T-cell (primary cell): ENCODE results near the gene ZRANB3. TPM values are rescaled to one million over a fixed set of nuclear protein-coding genes. Genes with fewer than 3 reads are reported as not detected.
"Not testable (repeated sequence)": the region's sequence is repeated elsewhere in the genome, so short reads cannot be mapped to it uniquely, and the experiment has no call there.

Source experiments
- ATAC-seq, 4 experiments: fragments of 200-7000 bp in 3 of 4; fragments of 150-1000 bp in 1 of 4; cut with Tn5 transposase; replicated peaks in 1 of 4; 1 replicate in 3 of 4; 2 replicates in 1 of 4; pipeline ENCODE4 v1.10.0; 2021; ENCODE audit warnings: moderate library complexity in 3 of 4, mild to moderate bottlenecking in 2 of 4, moderate number of reproducible peaks in 1 of 4
- CTCF ChIA-PET, 2 donors: fragments of 300-600 bp; sonication (Branson Sonifier 250); formaldehyde crosslinking; loops; one replicate each; lab custom pipeline; 2022; ENCODE audit warnings: antibody characterized with exemption in 2 of 2; lab: Charles Lee
- POLR2A ChIA-PET, 2 donors: fragments of 300-600 bp; sonication (Branson Sonifier 250); formaldehyde crosslinking; loops; one replicate each; lab custom pipeline; 2022; ENCODE audit warnings: antibody characterized with exemption in 2 of 2; lab: Charles Lee
- DNase-seq, 35 experiments: peaks; one replicate each; pipeline versions ENCODE4 v3.0.0 to v3.0.0-alpha.2; 2013 to 2023
- H3K27ac ChIP-seq: one replicate; pipeline ENCODE4 v1.5.1; 2013; ENCODE audit warnings: low read length
- H3K27me3 ChIP-seq, 2 experiments: replicated peaks in 1 of 2; 1 replicate in 1 of 2; 2 replicates in 1 of 2; pipeline versions ENCODE4 v1.6.1 to v1.7.0; 2013; ENCODE audit warnings: low read length in 1 of 2, mixed read lengths in 1 of 2; ENCODE audit not compliant: control insufficient read depth in 2 of 2, insufficient read depth in 2 of 2; ENCODE audit errors: extremely low read depth in 1 of 2
- H3K36me3 ChIP-seq, 2 donors: 1 replicate in 1 of 2; 2 replicates in 1 of 2; pipeline versions ENCODE4 v1.6.1 to v1.7.0; 2013; ENCODE audit warnings: low read length in 1 of 2; ENCODE audit not compliant: control insufficient read depth in 2 of 2, insufficient read depth in 1 of 2; ENCODE audit errors: extremely low read depth in 1 of 2
- H3K4me1 ChIP-seq, 2 experiments: 1 replicate in 1 of 2; 2 replicates in 1 of 2; pipeline versions ENCODE4 v1.6.1 to v1.7.0; 2013; ENCODE audit warnings: low read length in 2 of 2, mixed read lengths in 1 of 2; ENCODE audit not compliant: insufficient read depth in 2 of 2, control insufficient read depth in 1 of 2; ENCODE audit errors: extremely low read depth in 1 of 2
- H3K4me3 ChIP-seq, 2 donors: 1 replicate in 1 of 2; 2 replicates in 1 of 2; pipeline versions ENCODE4 v1.5.1 to v1.7.0; 2013; ENCODE audit warnings: mild to moderate bottlenecking in 2 of 2, low read length in 1 of 2, moderate library complexity in 1 of 2; ENCODE audit not compliant: control insufficient read depth in 1 of 2; ENCODE audit errors: extremely low read depth in 1 of 2
- H3K9me3 ChIP-seq: 2 replicates; pipeline ENCODE4 v1.7.0; 2013
- H3K27ac Mint-ChIP-seq, 2 donors: one replicate each; pipeline ENCODE4 v1.8.0; 2020 to 2021; ENCODE audit warnings: mild to moderate bottlenecking in 2 of 2, mixed read lengths in 2 of 2
- H3K27me3 Mint-ChIP-seq, 2 donors: one replicate each; pipeline ENCODE4 v1.8.0; 2021 to 2022; ENCODE audit warnings: mixed read lengths in 2 of 2
- H3K36me3 Mint-ChIP-seq: one replicate; pipeline ENCODE4 v1.8.0; 2021; ENCODE audit warnings: mixed read lengths
- H3K4me1 Mint-ChIP-seq, 3 donors: one replicate each; pipeline ENCODE4 v1.8.0; 2020 to 2022; ENCODE audit warnings: mixed read lengths in 3 of 3, mild to moderate bottlenecking in 1 of 3
- H3K4me3 Mint-ChIP-seq, 3 donors: one replicate each; pipeline ENCODE4 v1.8.0; 2020 to 2022; ENCODE audit warnings: mild to moderate bottlenecking in 3 of 3, mixed read lengths in 3 of 3, moderate library complexity in 3 of 3
- H3K9me3 Mint-ChIP-seq, 3 donors: one replicate each; pipeline ENCODE4 v1.8.0; 2020 to 2022; ENCODE audit warnings: mixed read lengths in 3 of 3
- WGBS: methylation state at CpG from one replicate; pipeline ENCODE4 v1.1.5; 2013; ENCODE audit warnings: missing lambda C conversion rate; ENCODE audit not compliant: insufficient coverage; 5-methylcytosine and 5-hydroxymethylcytosine counted together
- total RNA-seq, 35 experiments: library from RNA in 6 of 35; stranded (reverse) in 6 of 35; fragments of 120-200 nt in 1 of 35; gene quantifications; one replicate each; pipeline versions ENCODE4 v1.2.1 to v1.2.4 and lab custom pipeline; 2013 to 2026

ZRANB3 gene
- total RNA-seq, 5 donors from 2014 or later (not counting 1 experiment from before 2014, with no cell fraction given), result 3.3 to 8.6 (median 5.3) TPM

DNA sequence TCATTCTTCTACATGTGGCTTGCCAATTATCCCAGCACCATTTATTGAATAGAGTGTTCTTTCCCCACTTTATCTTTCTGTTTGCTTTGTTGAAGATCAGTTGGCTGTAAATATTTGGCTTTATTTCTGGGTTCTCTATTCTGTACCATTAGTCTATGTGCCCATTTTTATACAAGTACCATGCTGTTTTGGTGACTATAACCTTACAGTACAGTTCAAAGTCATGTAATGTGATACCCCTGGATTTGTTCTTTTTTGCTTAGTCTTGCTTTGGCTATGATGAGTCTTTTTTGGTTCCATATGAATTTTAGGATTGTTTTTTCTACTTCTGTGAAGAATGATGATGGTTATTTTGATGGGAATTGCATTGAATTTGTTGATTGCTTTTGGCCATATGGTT is 243.9 kb downstream of the ZRANB3 start:
- H3K4me1 ChIP-seq, ATAC-seq, H3K27ac ChIP-seq, H3K4me1 Mint-ChIP-seq, H3K36me3 ChIP-seq, H3K27me3 Mint-ChIP-seq, H3K27me3 ChIP-seq, H3K4me3 ChIP-seq, CTCF ChIA-PET, DNase-seq, H3K9me3 ChIP-seq, H3K4me3 Mint-ChIP-seq, H3K27ac Mint-ChIP-seq: not testable (repeated sequence)
- H3K36me3 Mint-ChIP-seq, result peaks cover 19% of the 10 kb centered on the region
- POLR2A ChIA-PET, result interaction anchor here in 1 of 2 donors (0.6 kb wide), 1 partner anchor 291 kb away, joined by 3 read pairs; no protein-coding TSS in a partner anchor
- peaks cover 27 to 40% (median 32%) of the 10 kb centered on the region in 3 donors for H3K9me3 Mint-ChIP-seq

DNA sequence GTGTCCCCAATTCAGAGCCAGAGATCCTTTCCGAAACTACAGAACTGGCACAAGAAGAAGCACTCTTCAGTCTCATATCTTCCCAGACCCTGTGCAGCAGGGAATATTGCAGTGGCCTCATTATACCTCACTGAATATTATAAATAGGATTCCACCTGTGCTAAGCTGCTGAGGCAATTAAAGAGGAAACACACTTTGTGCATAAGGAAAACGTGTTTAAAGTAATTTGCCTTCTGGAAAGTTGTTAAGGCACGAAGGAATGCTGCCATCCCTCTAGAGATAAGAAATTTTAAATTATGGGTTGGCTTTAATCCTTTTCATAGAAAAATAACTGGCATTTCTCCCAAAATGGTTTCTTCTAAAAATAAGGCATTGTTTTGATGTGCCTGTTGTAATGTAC is 245.6 kb downstream of the ZRANB3 start:
- Mint-ChIP-seq H3K4me1 (no peaks in the 10 kb centered on the region), H3K4me3 (no peak overlapping the region), H3K36me3 (peaks cover 16% of the 10 kb centered on the region), H3K27me3 (no peaks in the 10 kb centered on the region), H3K9me3 (peaks cover 23 to 37% (median 29%) of the 10 kb centered on the region in 3 donors), H3K27ac (no peak overlapping the region)
- no peak for DNase-seq
- no peaks in the 10 kb centered on the region for H3K4me1 ChIP-seq
- H3K27me3 ChIP-seq, result no peaks in the 10 kb centered on the region
- ATAC-seq, result no peak
- H3K9me3 ChIP-seq, result no peaks in the 10 kb centered on the region
- no peak overlapping the region for H3K4me3 ChIP-seq
- H3K27ac ChIP-seq, result no peak overlapping the region
- H3K36me3 ChIP-seq, result no peaks in the 10 kb centered on the region
- POLR2A ChIA-PET, result no interaction called here
- 100% methylated on average over 1 of the region's 3 CpGs for WGBS
- CTCF ChIA-PET, result no interaction called here

DNA sequence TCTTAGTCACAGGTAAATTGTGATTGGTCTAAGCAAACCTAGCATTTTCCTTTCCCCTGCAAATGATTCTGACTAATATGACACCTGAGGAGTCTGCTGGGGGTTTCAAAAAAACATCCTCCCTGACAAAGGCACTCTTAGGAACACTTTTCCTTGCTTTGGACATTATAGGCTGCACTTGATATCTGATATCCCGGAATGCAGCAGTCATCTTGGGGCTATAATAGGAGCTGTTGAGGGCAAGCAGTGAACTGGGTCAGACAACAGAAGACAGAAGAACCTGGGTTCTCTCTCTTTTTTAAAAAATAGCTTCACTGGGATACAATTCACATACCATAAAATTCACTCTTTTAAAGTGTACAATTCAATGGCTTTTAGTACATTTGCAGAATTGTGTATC is 249.6 kb downstream of the ZRANB3 start:
- Histone ChIP-seq H3K36me3 (no peaks in the 10 kb centered on the region), H3K27me3 (no peaks in the 10 kb centered on the region), H3K4me1 (no peaks in the 10 kb centered on the region), H3K27ac (no peak overlapping the region), H3K4me3 (no peak overlapping the region), H3K9me3 (no peaks in the 10 kb centered on the region)
- CTCF ChIA-PET, result no interaction called here
- Mint-ChIP-seq H3K27ac (no peak overlapping the region), H3K4me3 (no peak overlapping the region), H3K4me1 (no peaks in the 10 kb centered on the region), H3K9me3 (peaks cover 0 to 6% (median 5%) of the 10 kb centered on the region in 3 donors), H3K27me3 (no peaks in the 10 kb centered on the region), H3K36me3 (peaks cover 2% of the 10 kb centered on the region)
- no peak for ATAC-seq
- no CpG with 5 or more reads among the region's 1 CpG for WGBS
- DNase-seq, result no peak
- POLR2A ChIA-PET, result no interaction called here

DNA sequence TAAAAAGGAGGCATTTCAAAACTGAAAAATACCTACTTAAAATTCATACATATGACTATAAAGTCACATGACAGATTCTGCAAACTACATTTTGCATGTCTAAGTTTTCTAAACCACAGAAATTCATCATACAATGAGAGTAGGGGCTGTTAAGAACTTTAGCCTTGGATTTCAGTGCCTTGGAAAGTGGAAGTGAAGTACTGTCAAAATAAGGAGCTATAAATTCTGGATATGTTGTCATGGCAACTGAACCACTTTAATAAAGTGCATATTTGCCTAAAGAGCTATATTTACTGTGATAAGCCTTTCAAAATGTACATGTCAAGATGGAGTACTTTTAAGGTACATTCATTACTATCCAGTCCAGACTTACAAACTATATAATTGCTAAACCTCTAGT is 251.8 kb downstream of the ZRANB3 start:
- Mint-ChIP-seq H3K4me3 (no peak overlapping the region), H3K36me3 (no peaks in the 10 kb centered on the region), H3K9me3 (peaks cover 0 to 5% (median 2%) of the 10 kb centered on the region in 3 donors), H3K27me3 (no peaks in the 10 kb centered on the region), H3K4me1 (no peaks in the 10 kb centered on the region), H3K27ac (no peak overlapping the region)
- Histone ChIP-seq H3K4me3 (no peak overlapping the region), H3K9me3 (no peaks in the 10 kb centered on the region), H3K36me3 (no peaks in the 10 kb centered on the region), H3K27me3 (no peaks in the 10 kb centered on the region), H3K27ac (no peak overlapping the region), H3K4me1 (no peaks in the 10 kb centered on the region)
- CTCF ChIA-PET, result no interaction called here
- ATAC-seq (no peak), DNase-seq (no peak)
- POLR2A ChIA-PET, result no interaction called here

DNA sequence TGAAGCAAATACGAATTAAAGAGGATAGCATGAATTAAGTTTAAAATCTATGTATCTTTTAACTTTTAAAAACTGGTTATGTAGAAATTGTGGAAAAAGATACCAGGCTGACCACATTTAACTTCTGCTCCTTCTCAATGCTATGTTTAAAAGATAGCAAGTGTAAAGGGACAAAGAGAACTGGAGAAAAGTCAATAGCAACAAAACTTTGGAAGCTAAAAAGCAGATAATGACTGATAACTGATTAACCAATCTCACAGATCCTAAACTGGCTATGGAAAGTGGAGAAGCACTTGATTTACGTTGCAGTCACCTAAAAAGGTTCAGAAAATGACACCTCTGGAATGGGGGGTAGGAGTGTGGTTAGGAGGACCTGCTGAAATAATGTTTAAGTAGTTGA is 254.5 kb downstream of the ZRANB3 start:
- no CpG with 5 or more reads among the region's 2 CpGs for WGBS
- no peaks in the 10 kb centered on the region for H3K36me3 ChIP-seq
- no peak for DNase-seq
- H3K4me1 ChIP-seq, result no peaks in the 10 kb centered on the region
- ChIA-PET POLR2A (no interaction called here), CTCF (no interaction called here)
- Mint-ChIP-seq H3K27me3 (no peaks in the 10 kb centered on the region), H3K36me3 (peaks cover 3% of the 10 kb centered on the region), H3K9me3 (peaks cover 0 to 5% (median 2%) of the 10 kb centered on the region in 3 donors), H3K4me3 (no peak overlapping the region), H3K27ac (no peak overlapping the region), H3K4me1 (no peaks in the 10 kb centered on the region)
- no peaks in the 10 kb centered on the region for H3K27me3 ChIP-seq
- no peak overlapping the region for H3K27ac ChIP-seq
- no peak for ATAC-seq
- H3K4me3 ChIP-seq, result no peak overlapping the region
- H3K9me3 ChIP-seq, result no peaks in the 10 kb centered on the region

- Histone ChIP-seq H3K27ac (no peak overlapping the region), H3K27me3 (no peaks in the 10 kb centered on the region), H3K4me3 (no peak overlapping the region), H3K36me3 (no peaks in the 10 kb centered on the region), H3K4me1 (no peaks in the 10 kb centered on the region), H3K9me3 (no peaks in the 10 kb centered on the region)
- ATAC-seq (no peak), DNase-seq (no peak)
- WGBS, result no CpG with 5 or more reads among the region's 2 CpGs
- Mint-ChIP-seq H3K4me1 (no peaks in the 10 kb centered on the region), H3K9me3 (peaks cover 0 to 5% (median 0%) of the 10 kb centered on the region in 3 donors), H3K36me3 (peaks cover 3% of the 10 kb centered on the region), H3K27ac (no peak overlapping the region), H3K27me3 (no peaks in the 10 kb centered on the region), H3K4me3 (no peak overlapping the region)
- CTCF ChIA-PET, result no interaction called here
- POLR2A ChIA-PET, result no interaction called here
Measured at GRCh38 chr2:135271006-135271405, 260.0 kb downstream of the ZRANB3 start.

- DNase-seq (no peak), ATAC-seq (no peak)
- H3K27ac ChIP-seq, result no peak overlapping the region
- H3K27ac Mint-ChIP-seq, result no peak overlapping the region
- no peaks in the 10 kb centered on the region for H3K9me3 ChIP-seq
- H3K4me3 Mint-ChIP-seq, result no peak overlapping the region
- H3K36me3 ChIP-seq, result no peaks in the 10 kb centered on the region
- no peaks in the 10 kb centered on the region for H3K4me1 ChIP-seq
- H3K27me3 ChIP-seq, result no peaks in the 10 kb centered on the region
- H3K4me3 ChIP-seq, result no peak overlapping the region
- no peaks in the 10 kb centered on the region for H3K36me3 Mint-ChIP-seq
- H3K27me3 Mint-ChIP-seq, result no peaks in the 10 kb centered on the region
- no peaks in the 10 kb centered on the region for H3K9me3 Mint-ChIP-seq
- H3K4me1 Mint-ChIP-seq, result no peaks in the 10 kb centered on the region
- CTCF ChIA-PET, result interaction anchor here in 1 of 2 donors (0.6 kb wide), 1 partner anchor 252 kb away, joined by 3 read pairs; no protein-coding TSS in a partner anchor
- POLR2A ChIA-PET, result no interaction called here
- 100% methylated on average over 2 of the region's 6 CpGs for WGBS
Measured at GRCh38 chr2:135265960-135266490, 265.0 kb downstream of the ZRANB3 start.
